Breast epithelium (tissue), 3 donors: ENCODE data around the gene TMX2.

Experiments
- POLR2A ChIP-seq: fragments of 450-650 bp; IDR thresholded peaks from one replicate; pipeline ENCODE4 v1.6.1; 2016; ENCODE audit warnings: antibody characterized with exemption, mild to moderate bottlenecking, moderate library complexity
- POLR2AphosphoS5 ChIP-seq, 3 donors: sonication (generic); formaldehyde crosslinking; IDR thresholded peaks; one replicate each; pipeline ENCODE4 v1.6.1; 2017; ENCODE audit warnings: antibody characterized with exemption in 3 of 3
- TF ChIP-seq, protein P1 (sequence below), 3 donors: fragments of 450-650 bp; IDR thresholded peaks; one replicate each; pipeline ENCODE4 v1.5.1; 2016 to 2017; ENCODE audit warnings: antibody characterized with exemption in 3 of 3, mild to moderate bottlenecking in 3 of 3, moderate library complexity in 3 of 3

DNA sequence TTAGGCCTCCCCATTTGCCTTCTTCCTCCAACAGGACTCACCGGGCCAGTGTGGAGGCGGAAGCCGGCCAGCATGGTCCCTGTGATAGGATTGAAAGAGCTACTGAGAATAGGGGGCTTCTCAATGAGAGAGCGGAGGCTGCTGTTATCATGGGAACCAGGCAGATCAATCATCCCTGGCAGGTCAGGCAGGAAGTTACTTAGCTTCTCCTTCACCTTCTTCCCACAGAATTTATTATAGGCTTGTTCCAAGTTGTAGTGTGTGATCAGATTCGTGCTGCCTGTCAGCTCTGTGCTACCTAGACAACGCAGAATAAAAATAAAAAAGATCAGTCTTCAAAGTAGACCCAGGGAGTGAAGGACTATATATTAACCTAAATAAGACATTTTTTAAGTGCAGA is 7.5 kb upstream of the TMX2 start:
- TF ChIP-seq POLR2A (no peak), POLR2AphosphoS5 (IDR thresholded peaks at IDR 0.05) (no peak)
- TF ChIP-seq, protein P1, sequence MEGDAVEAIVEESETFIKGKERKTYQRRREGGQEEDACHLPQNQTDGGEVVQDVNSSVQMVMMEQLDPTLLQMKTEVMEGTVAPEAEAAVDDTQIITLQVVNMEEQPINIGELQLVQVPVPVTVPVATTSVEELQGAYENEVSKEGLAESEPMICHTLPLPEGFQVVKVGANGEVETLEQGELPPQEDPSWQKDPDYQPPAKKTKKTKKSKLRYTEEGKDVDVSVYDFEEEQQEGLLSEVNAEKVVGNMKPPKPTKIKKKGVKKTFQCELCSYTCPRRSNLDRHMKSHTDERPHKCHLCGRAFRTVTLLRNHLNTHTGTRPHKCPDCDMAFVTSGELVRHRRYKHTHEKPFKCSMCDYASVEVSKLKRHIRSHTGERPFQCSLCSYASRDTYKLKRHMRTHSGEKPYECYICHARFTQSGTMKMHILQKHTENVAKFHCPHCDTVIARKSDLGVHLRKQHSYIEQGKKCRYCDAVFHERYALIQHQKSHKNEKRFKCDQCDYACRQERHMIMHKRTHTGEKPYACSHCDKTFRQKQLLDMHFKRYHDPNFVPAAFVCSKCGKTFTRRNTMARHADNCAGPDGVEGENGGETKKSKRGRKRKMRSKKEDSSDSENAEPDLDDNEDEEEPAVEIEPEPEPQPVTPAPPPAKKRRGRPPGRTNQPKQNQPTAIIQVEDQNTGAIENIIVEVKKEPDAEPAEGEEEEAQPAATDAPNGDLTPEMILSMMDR (IDR thresholded peaks at IDR 0.05): no peak
